ACHN (cell line): Measurements from ENCODE around the gene FAM89B.

Experiments
- DNase-seq: peaks from one replicate; pipeline ENCODE4 v3.0.0-alpha.2; 2015
- in situ Hi-C: cut with HindIII; loops from 2 replicates; pipeline ENCODE4 v1.10.0; 2017; ENCODE audit warnings: low sequenced_read_pairs, low pct_ligation_motif_present, low pct_unique_long_range_greater_than_20kb

The FAM89B gene

GRCh38 chr11:65616575-65617001, 44.2 kb downstream of the FAM89B start:
- in situ Hi-C loops = no loop called here
- DNase-seq = no peak

GRCh38 chr11:65617136-65617850, 45.0 kb downstream of the FAM89B start:
- DNase-seq = no peak
- in situ Hi-C loops = no loop called here

GRCh38 chr11:65617990-65618751, 45.8 kb downstream of the FAM89B start:
- in situ Hi-C loops = no loop called here
- DNase-seq = no peak

GRCh38 chr11:65618763-65619162, 46.4 kb downstream of the FAM89B start:
- in situ Hi-C loops = no loop called here

GRCh38 chr11:65619281-65619928, 47.1 kb downstream of the FAM89B start:
- no peak for DNase-seq
- in situ Hi-C loops = no loop called here

More at GRCh38 chr11:65618763-65619162, 46.4 kb downstream of the FAM89B start:
- DNase-seq = no peak

- DNase-seq = no peak
Observed at GRCh38 chr11:65620666-65621065, 48.3 kb downstream of the FAM89B start.

GRCh38 chr11:65621460-65621859, 49.1 kb downstream of the FAM89B start:
- DNase-seq = no peak

More at GRCh38 chr11:65620666-65621065, 48.3 kb downstream of the FAM89B start:
- in situ Hi-C loops = no loop called here

GRCh38 chr11:65622011-65622410, 49.7 kb downstream of the FAM89B start:
- DNase-seq = no peak
- in situ Hi-C loops = no loop called here

More at GRCh38 chr11:65621460-65621859, 49.1 kb downstream of the FAM89B start:
- in situ Hi-C loops = no loop called here

GRCh38 chr11:65623177-65623576, 50.8 kb downstream of the FAM89B start:
- DNase-seq = no peak
- in situ Hi-C loops = no loop called here
